ENCODE data around the gene CCDC188.

The CCDC188 gene

GRCh38 chr22:20179455-20180244 lies 28.8 kb upstream of the CCDC188 start:
- no peak overlapping the region for H3K4me3 ChIP-seq (ENCODE audit: low read depth, low read length)
- no peak for DNase-seq (ENCODE audit: low read depth)
- TF ChIP-seq MAX (IDR thresholded peaks at IDR 0.05; ENCODE audit: low read depth, low read length) (no peak), CTCF (IDR thresholded peaks at IDR 0.05; ENCODE audit: low read depth, low read length) (no peak), MYC (IDR thresholded peaks at IDR 0.05; ENCODE audit: low read depth, low read length) (no peak), POLR2A (IDR thresholded peaks at IDR 0.05; ENCODE audit: extremely low read depth, insufficient read length) (no peak)

- TF ChIP-seq MYC (IDR thresholded peaks at IDR 0.05; ENCODE audit: low read depth, low read length) = no peak
- DNase-seq (ENCODE audit: low read depth) = no peak
- no peak overlapping the region for H3K4me3 ChIP-seq (ENCODE audit: low read depth, low read length)
Measured at GRCh38 chr22:20178915-20179227, 28.0 kb upstream of the CCDC188 start.

- no peak overlapping the region for H3K4me3 ChIP-seq (ENCODE audit: low read depth, low read length)
Measured at GRCh38 chr22:20178075-20178914, 27.4 kb upstream of the CCDC188 start.

GRCh38 chr22:20177217-20177911 lies 26.5 kb upstream of the CCDC188 start:
- TF ChIP-seq MYC (IDR thresholded peaks at IDR 0.05; ENCODE audit: low read depth, low read length) = no peak
- TF ChIP-seq MAX (IDR thresholded peaks at IDR 0.05; ENCODE audit: low read depth, low read length) = no peak
- no peak for TF ChIP-seq CTCF (IDR thresholded peaks at IDR 0.05; ENCODE audit: low read depth, low read length)
- no peak for TF ChIP-seq POLR2A (IDR thresholded peaks at IDR 0.05; ENCODE audit: extremely low read depth, insufficient read length)
- DNase-seq (ENCODE audit: low read depth) = no peak
- no peak overlapping the region for H3K4me3 ChIP-seq (ENCODE audit: low read depth, low read length)

More at GRCh38 chr22:20178075-20178914, 27.4 kb upstream of the CCDC188 start:
- DNase-seq (ENCODE audit: low read depth) = no peak
- no peak for TF ChIP-seq CTCF (IDR thresholded peaks at IDR 0.05; ENCODE audit: low read depth, low read length)
- TF ChIP-seq MAX (IDR thresholded peaks at IDR 0.05; ENCODE audit: low read depth, low read length) = no peak
- TF ChIP-seq POLR2A (IDR thresholded peaks at IDR 0.05; ENCODE audit: extremely low read depth, insufficient read length) = no peak
- no peak for TF ChIP-seq MYC (IDR thresholded peaks at IDR 0.05; ENCODE audit: low read depth, low read length)

GRCh38 chr22:20176421-20177085 lies 25.7 kb upstream of the CCDC188 start:
- DNase-seq (ENCODE audit: low read depth) = no peak
- no peak overlapping the region for H3K4me3 ChIP-seq (ENCODE audit: low read depth, low read length)
- TF ChIP-seq MYC (IDR thresholded peaks at IDR 0.05; ENCODE audit: low read depth, low read length) (no peak), MAX (IDR thresholded peaks at IDR 0.05; ENCODE audit: low read depth, low read length) (no peak), CTCF (IDR thresholded peaks at IDR 0.05; ENCODE audit: low read depth, low read length) (no peak), POLR2A (IDR thresholded peaks at IDR 0.05; ENCODE audit: extremely low read depth, insufficient read length) (no peak)
